ENCODE results near the gene TSNAX. TPM values are rescaled to one million over a fixed set of nuclear protein-coding genes. Genes with fewer than 3 reads are reported as not detected.

The TSNAX gene
- total and polyA plus RNA-seq, 9 donors: 19.9 to 43.0 (median 32.0) TPM

GRCh38 chr1:231507476-231508355 is 20.8 kb upstream of the TSNAX start:
- Histone ChIP-seq H3K4me1 (ENCODE audit: insufficient read depth) (no peaks in the 10 kb centered on the region), H3K27ac (no peak overlapping the region), H3K9me3 (no peaks in the 10 kb centered on the region), H3K36me3 (no peaks in the 10 kb centered on the region), H3K4me3 (no peak overlapping the region), H3K27me3 (no peaks in the 10 kb centered on the region)
- WGBS, 3 donors: 74 to 81% (median 79%) methylated on average over 9 of the region's 9 CpGs
- TF ChIP-seq EP300 (IDR thresholded peaks at IDR 0.05) (no peak), CTCF (IDR thresholded peaks at IDR 0.05) (no peak), POLR2A (IDR thresholded peaks at IDR 0.05) (no peak)
- intact Hi-C loops (cut with DNase I): no loop called here
- DNase-seq: no peak

GRCh38 chr1:231508497-231508896 is 20.0 kb upstream of the TSNAX start:
- H3K36me3 ChIP-seq: no peaks in the 10 kb centered on the region

GRCh38 chr1:231508941-231509340 is 19.5 kb upstream of the TSNAX start:
- Histone ChIP-seq H3K36me3 (no peaks in the 10 kb centered on the region), H3K27me3 (no peaks in the 10 kb centered on the region), H3K9me3 (no peaks in the 10 kb centered on the region), H3K27ac (no peak overlapping the region), H3K4me1 (ENCODE audit: insufficient read depth) (no peaks in the 10 kb centered on the region), H3K4me3 (no peak overlapping the region)
- TF ChIP-seq CTCF (IDR thresholded peaks at IDR 0.05) (no peak), POLR2A (IDR thresholded peaks at IDR 0.05) (no peak), EP300 (IDR thresholded peaks at IDR 0.05) (no peak)
- DNase-seq: no peak
- WGBS, 3 donors: 66 to 69% (median 69%) methylated on average over 6 of the region's 6 CpGs
- intact Hi-C loops (cut with DNase I): no loop called here

More at GRCh38 chr1:231508497-231508896, 20.0 kb upstream of the TSNAX start:
- Histone ChIP-seq H3K4me1 (ENCODE audit: insufficient read depth) (no peaks in the 10 kb centered on the region), H3K9me3 (no peaks in the 10 kb centered on the region), H3K27me3 (no peaks in the 10 kb centered on the region), H3K4me3 (no peak overlapping the region), H3K27ac (no peak overlapping the region)
- 64 to 77% (median 66%) methylated on average over 6 of the region's 6 CpGs for WGBS, 3 donors
- TF ChIP-seq EP300 (IDR thresholded peaks at IDR 0.05) (no peak), CTCF (IDR thresholded peaks at IDR 0.05) (no peak), POLR2A (IDR thresholded peaks at IDR 0.05) (no peak)
- no peak for DNase-seq
- intact Hi-C loops (cut with DNase I): no loop called here

- TF ChIP-seq POLR2A (IDR thresholded peaks at IDR 0.05): no peak
- TF ChIP-seq CTCF (IDR thresholded peaks at IDR 0.05): no peak
- TF ChIP-seq EP300 (IDR thresholded peaks at IDR 0.05): no peak
- DNase-seq: no peak
- H3K4me3 ChIP-seq: no peak overlapping the region
- intact Hi-C loops (cut with DNase I): no loop called here
- H3K4me1 ChIP-seq (ENCODE audit: insufficient read depth): no peaks in the 10 kb centered on the region
- H3K9me3 ChIP-seq: no peaks in the 10 kb centered on the region
- H3K27me3 ChIP-seq: no peaks in the 10 kb centered on the region
- H3K36me3 ChIP-seq: no peaks in the 10 kb centered on the region
- no peak overlapping the region for H3K27ac ChIP-seq
- 65 to 75% (median 69%) methylated on average over 2 of the region's 2 CpGs for WGBS, 3 donors
Observed at GRCh38 chr1:231512147-231512698, 16.2 kb upstream of the TSNAX start.
